ENCODE data around the gene ICAM5.

ICAM5 gene

GRCh38 chr19:10291554-10292205, 1.9 kb downstream of the ICAM5 start:
- peak overlapping the region; percentile 25 for H3K27ac ChIP-seq (ENCODE audit: low read depth, low read length)
- H3K9me3 ChIP-seq (ENCODE audit: control insufficient read depth in 1 of 2, low read length in 2 of 2), result no peaks in the 10 kb centered on the region
- peak overlapping the region; percentile 48 to 68 for H3K4me3 ChIP-seq (ENCODE audit: low read depth in 1 of 2, low read length in 2 of 2)
- peaks cover 79 to 80% of the 10 kb centered on the region in 2 donors for H3K27me3 ChIP-seq (ENCODE audit: control insufficient read depth in 1 of 2, insufficient read depth in 2 of 2, low read length in 2 of 2)
- peaks cover 34 to 77% of the 10 kb centered on the region in 2 donors for H3K4me1 ChIP-seq (ENCODE audit: control insufficient read depth in 1 of 2, insufficient read depth in 2 of 2, low read length in 2 of 2)
- no peak overlapping the region for H3K9ac ChIP-seq (ENCODE audit: low read depth in 1 of 2, low read length in 2 of 2)
- H3K36me3 ChIP-seq (ENCODE audit: control insufficient read depth in 1 of 2, insufficient read depth in 2 of 2, low read length in 2 of 2), result no peaks in the 10 kb centered on the region

- H3K27me3 ChIP-seq (ENCODE audit: control insufficient read depth in 1 of 2, insufficient read depth in 2 of 2, low read length in 2 of 2), result peaks cover 75 to 77% of the 10 kb centered on the region in 2 donors
- no peaks in the 10 kb centered on the region for H3K9me3 ChIP-seq (ENCODE audit: control insufficient read depth in 1 of 2, low read length in 2 of 2)
- H3K4me3 ChIP-seq (ENCODE audit: low read depth in 1 of 2, low read length in 2 of 2), result peak overlapping the region; percentile 48 to 68
- H3K9ac ChIP-seq (ENCODE audit: low read depth in 1 of 2, low read length in 2 of 2), result peak overlapping the region in 1 of 2 donors; percentile 43
- H3K36me3 ChIP-seq (ENCODE audit: control insufficient read depth in 1 of 2, insufficient read depth in 2 of 2, low read length in 2 of 2), result no peaks in the 10 kb centered on the region
- H3K4me1 ChIP-seq (ENCODE audit: control insufficient read depth in 1 of 2, insufficient read depth in 2 of 2, low read length in 2 of 2), result peaks cover 32 to 71% of the 10 kb centered on the region in 2 donors
- H3K27ac ChIP-seq (ENCODE audit: low read depth, low read length), result peak overlapping the region; percentile 25
Observed at GRCh38 chr19:10292206-10292788, 2.5 kb downstream of the ICAM5 start.

GRCh38 chr19:10292789-10293636, 3.3 kb downstream of the ICAM5 start:
- H3K27ac ChIP-seq (ENCODE audit: low read depth, low read length), result no peak overlapping the region
- peak overlapping the region in 1 of 2 donors; percentile 43 for H3K9ac ChIP-seq (ENCODE audit: low read depth in 1 of 2, low read length in 2 of 2)
- H3K27me3 ChIP-seq (ENCODE audit: control insufficient read depth in 1 of 2, insufficient read depth in 2 of 2, low read length in 2 of 2), result peaks cover 68 to 70% of the 10 kb centered on the region in 2 donors
- no peaks in the 10 kb centered on the region for H3K9me3 ChIP-seq (ENCODE audit: control insufficient read depth in 1 of 2, low read length in 2 of 2)
- H3K4me3 ChIP-seq (ENCODE audit: low read depth in 1 of 2, low read length in 2 of 2), result peak overlapping the region; percentile 48 to 68
- peaks cover 27 to 64% of the 10 kb centered on the region in 2 donors for H3K4me1 ChIP-seq (ENCODE audit: control insufficient read depth in 1 of 2, insufficient read depth in 2 of 2, low read length in 2 of 2)
- no peaks in the 10 kb centered on the region for H3K36me3 ChIP-seq (ENCODE audit: control insufficient read depth in 1 of 2, insufficient read depth in 2 of 2, low read length in 2 of 2)

GRCh38 chr19:10293637-10294367, 4.0 kb downstream of the ICAM5 start:
- Histone ChIP-seq H3K36me3 (ENCODE audit: control insufficient read depth in 1 of 2, insufficient read depth in 2 of 2, low read length in 2 of 2) (no peaks in the 10 kb centered on the region), H3K9ac (ENCODE audit: low read depth in 1 of 2, low read length in 2 of 2) (no peak overlapping the region), H3K27ac (ENCODE audit: low read depth, low read length) (no peak overlapping the region), H3K9me3 (ENCODE audit: control insufficient read depth in 1 of 2, low read length in 2 of 2) (no peaks in the 10 kb centered on the region), H3K27me3 (ENCODE audit: control insufficient read depth in 1 of 2, insufficient read depth in 2 of 2, low read length in 2 of 2) (peaks cover 62 to 68% of the 10 kb centered on the region in 2 donors), H3K4me1 (ENCODE audit: control insufficient read depth in 1 of 2, insufficient read depth in 2 of 2, low read length in 2 of 2) (peaks cover 27 to 58% of the 10 kb centered on the region in 2 donors), H3K4me3 (ENCODE audit: low read depth in 1 of 2, low read length in 2 of 2) (no peak overlapping the region)

GRCh38 chr19:10294368-10294697, 4.6 kb downstream of the ICAM5 start:
- peaks cover 57 to 62% of the 10 kb centered on the region in 2 donors for H3K27me3 ChIP-seq (ENCODE audit: control insufficient read depth in 1 of 2, insufficient read depth in 2 of 2, low read length in 2 of 2)
- H3K4me1 ChIP-seq (ENCODE audit: control insufficient read depth in 1 of 2, insufficient read depth in 2 of 2, low read length in 2 of 2), result peaks cover 27 to 52% of the 10 kb centered on the region in 2 donors

GRCh38 chr19:10295305-10295846, 5.6 kb downstream of the ICAM5 start:
- Histone ChIP-seq H3K27me3 (ENCODE audit: control insufficient read depth in 1 of 2, insufficient read depth in 2 of 2, low read length in 2 of 2) (peaks cover 49 to 56% of the 10 kb centered on the region in 2 donors), H3K9ac (ENCODE audit: low read depth in 1 of 2, low read length in 2 of 2) (no peak overlapping the region), H3K4me1 (ENCODE audit: control insufficient read depth in 1 of 2, insufficient read depth in 2 of 2, low read length in 2 of 2) (peaks cover 27 to 43% of the 10 kb centered on the region in 2 donors), H3K9me3 (ENCODE audit: control insufficient read depth in 1 of 2, low read length in 2 of 2) (no peaks in the 10 kb centered on the region), H3K4me3 (ENCODE audit: low read depth in 1 of 2, low read length in 2 of 2) (peak overlapping the region; percentile 63 to 66), H3K36me3 (ENCODE audit: control insufficient read depth in 1 of 2, insufficient read depth in 2 of 2, low read length in 2 of 2) (no peaks in the 10 kb centered on the region), H3K27ac (ENCODE audit: low read depth, low read length) (no peak overlapping the region)

More at GRCh38 chr19:10294368-10294697, 4.6 kb downstream of the ICAM5 start:
- Histone ChIP-seq H3K9me3 (ENCODE audit: control insufficient read depth in 1 of 2, low read length in 2 of 2) (no peaks in the 10 kb centered on the region), H3K9ac (ENCODE audit: low read depth in 1 of 2, low read length in 2 of 2) (no peak overlapping the region), H3K4me3 (ENCODE audit: low read depth in 1 of 2, low read length in 2 of 2) (no peak overlapping the region), H3K36me3 (ENCODE audit: control insufficient read depth in 1 of 2, insufficient read depth in 2 of 2, low read length in 2 of 2) (no peaks in the 10 kb centered on the region), H3K27ac (ENCODE audit: low read depth, low read length) (no peak overlapping the region)

- no peak overlapping the region for H3K9ac ChIP-seq (ENCODE audit: low read depth in 1 of 2, low read length in 2 of 2)
- no peak overlapping the region for H3K27ac ChIP-seq (ENCODE audit: low read depth, low read length)
- H3K36me3 ChIP-seq (ENCODE audit: control insufficient read depth in 1 of 2, insufficient read depth in 2 of 2, low read length in 2 of 2), result no peaks in the 10 kb centered on the region
- peak overlapping the region; percentile 63 to 66 for H3K4me3 ChIP-seq (ENCODE audit: low read depth in 1 of 2, low read length in 2 of 2)
- H3K4me1 ChIP-seq (ENCODE audit: control insufficient read depth in 1 of 2, insufficient read depth in 2 of 2, low read length in 2 of 2), result peaks cover 27 to 36% of the 10 kb centered on the region in 2 donors
- H3K27me3 ChIP-seq (ENCODE audit: control insufficient read depth in 1 of 2, insufficient read depth in 2 of 2, low read length in 2 of 2), result peaks cover 42 to 50% of the 10 kb centered on the region in 2 donors
- no peaks in the 10 kb centered on the region for H3K9me3 ChIP-seq (ENCODE audit: control insufficient read depth in 1 of 2, low read length in 2 of 2)
Observed at GRCh38 chr19:10295847-10296591, 6.3 kb downstream of the ICAM5 start.

GRCh38 chr19:10299545-10300458, 10.1 kb downstream of the ICAM5 start:
- H3K27ac ChIP-seq (ENCODE audit: low read depth, low read length), result no peak overlapping the region

More at GRCh38 chr19:10299545-10300458, 10.1 kb downstream of the ICAM5 start:
- H3K4me3 ChIP-seq (ENCODE audit: low read depth in 1 of 2, low read length in 2 of 2), result no peak overlapping the region
- peaks cover 12% of the 10 kb centered on the region in 2 donors for H3K4me1 ChIP-seq (ENCODE audit: control insufficient read depth in 1 of 2, insufficient read depth in 2 of 2, low read length in 2 of 2)
- H3K27me3 ChIP-seq (ENCODE audit: control insufficient read depth in 1 of 2, insufficient read depth in 2 of 2, low read length in 2 of 2), result peaks cover 7 to 14% of the 10 kb centered on the region in 2 donors
- no peak overlapping the region for H3K9ac ChIP-seq (ENCODE audit: low read depth in 1 of 2, low read length in 2 of 2)
- no peaks in the 10 kb centered on the region for H3K9me3 ChIP-seq (ENCODE audit: control insufficient read depth in 1 of 2, low read length in 2 of 2)
- no peaks in the 10 kb centered on the region for H3K36me3 ChIP-seq (ENCODE audit: control insufficient read depth in 1 of 2, insufficient read depth in 2 of 2, low read length in 2 of 2)
